Testis (tissue), 2 donors: ENCODE data around the gene PPM1F.
"Not testable (repeated sequence)": the region's sequence is repeated elsewhere in the genome, so short reads cannot be mapped to it uniquely, and the experiment has no call there.

Experiments
- POLR2A ChIP-seq: fragments of 450-650 bp; IDR thresholded peaks from one replicate; pipeline ENCODE4 v1.6.1; 2017; ENCODE audit warnings: antibody characterized with exemption, mild to moderate bottlenecking, moderate library complexity
- TF ChIP-seq, protein P1 (sequence below), 3 experiments: fragments of 450-650 bp in 2 of 3; fragments of 200-600 bp in 1 of 3; sonication (generic) in 1 of 3; IDR thresholded peaks; one replicate each; pipeline ENCODE4 v1.5.1; 2016 to 2019; ENCODE audit warnings: antibody characterized with exemption in 3 of 3, mild to moderate bottlenecking in 2 of 3, moderate library complexity in 1 of 3

DNA sequence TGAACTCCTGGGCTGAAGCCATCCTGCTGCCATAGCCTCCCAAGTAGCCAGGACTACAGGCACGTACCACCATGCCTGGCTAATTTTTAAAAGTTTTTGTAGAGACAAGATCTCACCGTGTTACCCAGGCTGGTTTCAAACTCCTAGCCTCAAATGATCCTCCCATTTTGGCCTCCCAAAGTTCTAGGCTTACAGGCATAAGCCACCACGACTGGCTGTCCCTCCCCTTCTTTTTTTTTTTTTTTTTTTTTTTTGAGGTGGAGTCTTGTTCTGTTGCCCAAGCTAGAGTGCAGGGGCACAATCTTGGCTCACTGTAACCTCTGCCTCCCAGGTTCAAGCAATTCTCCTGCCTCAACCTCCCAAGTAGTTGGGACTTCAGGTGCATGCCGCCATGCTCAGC, 77.7 kb downstream of the PPM1F start:
- TF ChIP-seq, protein P1, sequence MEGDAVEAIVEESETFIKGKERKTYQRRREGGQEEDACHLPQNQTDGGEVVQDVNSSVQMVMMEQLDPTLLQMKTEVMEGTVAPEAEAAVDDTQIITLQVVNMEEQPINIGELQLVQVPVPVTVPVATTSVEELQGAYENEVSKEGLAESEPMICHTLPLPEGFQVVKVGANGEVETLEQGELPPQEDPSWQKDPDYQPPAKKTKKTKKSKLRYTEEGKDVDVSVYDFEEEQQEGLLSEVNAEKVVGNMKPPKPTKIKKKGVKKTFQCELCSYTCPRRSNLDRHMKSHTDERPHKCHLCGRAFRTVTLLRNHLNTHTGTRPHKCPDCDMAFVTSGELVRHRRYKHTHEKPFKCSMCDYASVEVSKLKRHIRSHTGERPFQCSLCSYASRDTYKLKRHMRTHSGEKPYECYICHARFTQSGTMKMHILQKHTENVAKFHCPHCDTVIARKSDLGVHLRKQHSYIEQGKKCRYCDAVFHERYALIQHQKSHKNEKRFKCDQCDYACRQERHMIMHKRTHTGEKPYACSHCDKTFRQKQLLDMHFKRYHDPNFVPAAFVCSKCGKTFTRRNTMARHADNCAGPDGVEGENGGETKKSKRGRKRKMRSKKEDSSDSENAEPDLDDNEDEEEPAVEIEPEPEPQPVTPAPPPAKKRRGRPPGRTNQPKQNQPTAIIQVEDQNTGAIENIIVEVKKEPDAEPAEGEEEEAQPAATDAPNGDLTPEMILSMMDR (IDR thresholded peaks at IDR 0.05) = not testable (repeated sequence)
- not testable (repeated sequence) for TF ChIP-seq POLR2A
